Endothelial cell (in vitro differentiated cells): ENCODE data around the gene CLEC4A. TPM values are rescaled to one million over a fixed set of nuclear protein-coding genes. Genes with fewer than 3 reads are reported as not detected.
"Not testable (repeated sequence)": the region's sequence is repeated elsewhere in the genome, so short reads cannot be mapped to it uniquely, and the experiment has no call there.

ENCODE experiments used
- DNase-seq: peaks from one replicate; pipeline ENCODE4 v3.0.0; 2021; ENCODE audit warnings: low spot score
- H3K27ac Mint-ChIP-seq: one replicate; pipeline ENCODE4 v1.8.0; 2021; ENCODE audit warnings: mixed read lengths, inconsistent platforms; ENCODE audit not compliant: unreplicated experiment
- H3K27me3 Mint-ChIP-seq: one replicate; pipeline ENCODE4 v1.8.0; 2021; ENCODE audit warnings: mild to moderate bottlenecking, moderate library complexity, mixed read lengths, inconsistent platforms; ENCODE audit not compliant: unreplicated experiment
- H3K36me3 Mint-ChIP-seq: one replicate; pipeline ENCODE4 v1.8.0; 2021; ENCODE audit warnings: mild to moderate bottlenecking, low read depth, mixed read lengths, inconsistent platforms; ENCODE audit not compliant: unreplicated experiment
- H3K4me1 Mint-ChIP-seq: one replicate; pipeline ENCODE4 v1.8.0; 2021; ENCODE audit warnings: mild to moderate bottlenecking, mixed read lengths, inconsistent platforms; ENCODE audit not compliant: unreplicated experiment
- H3K4me3 Mint-ChIP-seq: one replicate; pipeline ENCODE4 v1.8.0; 2021; ENCODE audit warnings: mild to moderate bottlenecking, mixed read lengths, inconsistent platforms; ENCODE audit not compliant: unreplicated experiment
- H3K9me3 Mint-ChIP-seq: one replicate; pipeline ENCODE4 v1.8.0; 2021; ENCODE audit warnings: mixed read lengths, inconsistent platforms; ENCODE audit not compliant: unreplicated experiment
- total RNA-seq: library from RNA; stranded (reverse); fragmentation: NEBNext Ultra II Directional; extraction: Animal tissue kit (Norgen Biotek cat#: 25700); gene quantifications from one replicate; pipeline ENCODE4 v1.2.1, GENCODE V29; 2021; ENCODE audit not compliant: unreplicated experiment
- TF ChIP-seq, protein P1 (sequence below): fragments of 200-600 bp; sonication (generic); IDR thresholded peaks from one replicate; pipeline ENCODE4 v1.5.0; 2021; ENCODE audit warnings: antibody characterized with exemption; ENCODE audit not compliant: unreplicated experiment

The CLEC4A gene
- total RNA-seq, 1 donor from 2014 or later: 0.82 TPM

DNA sequence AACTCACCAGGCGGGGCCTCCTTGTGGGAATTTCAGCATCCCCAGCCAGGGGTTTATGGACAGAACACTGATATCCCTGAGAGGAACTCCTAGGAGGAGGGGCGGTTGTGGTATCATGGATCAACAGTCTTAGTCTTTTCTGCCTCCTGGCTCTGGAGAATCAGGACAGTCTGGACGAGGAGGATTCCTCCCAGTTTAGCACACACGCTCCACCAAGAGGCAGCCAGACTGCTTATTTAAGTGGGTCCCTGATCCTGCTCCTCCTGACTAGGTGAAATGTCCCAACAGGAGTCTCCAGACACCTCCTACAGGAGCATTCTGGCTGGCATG is 23.0 kb downstream of the CLEC4A start:
- no peak overlapping the region for H3K4me3 Mint-ChIP-seq
- DNase-seq: no peak
- H3K27ac Mint-ChIP-seq: no peak overlapping the region
- TF ChIP-seq, protein P1, sequence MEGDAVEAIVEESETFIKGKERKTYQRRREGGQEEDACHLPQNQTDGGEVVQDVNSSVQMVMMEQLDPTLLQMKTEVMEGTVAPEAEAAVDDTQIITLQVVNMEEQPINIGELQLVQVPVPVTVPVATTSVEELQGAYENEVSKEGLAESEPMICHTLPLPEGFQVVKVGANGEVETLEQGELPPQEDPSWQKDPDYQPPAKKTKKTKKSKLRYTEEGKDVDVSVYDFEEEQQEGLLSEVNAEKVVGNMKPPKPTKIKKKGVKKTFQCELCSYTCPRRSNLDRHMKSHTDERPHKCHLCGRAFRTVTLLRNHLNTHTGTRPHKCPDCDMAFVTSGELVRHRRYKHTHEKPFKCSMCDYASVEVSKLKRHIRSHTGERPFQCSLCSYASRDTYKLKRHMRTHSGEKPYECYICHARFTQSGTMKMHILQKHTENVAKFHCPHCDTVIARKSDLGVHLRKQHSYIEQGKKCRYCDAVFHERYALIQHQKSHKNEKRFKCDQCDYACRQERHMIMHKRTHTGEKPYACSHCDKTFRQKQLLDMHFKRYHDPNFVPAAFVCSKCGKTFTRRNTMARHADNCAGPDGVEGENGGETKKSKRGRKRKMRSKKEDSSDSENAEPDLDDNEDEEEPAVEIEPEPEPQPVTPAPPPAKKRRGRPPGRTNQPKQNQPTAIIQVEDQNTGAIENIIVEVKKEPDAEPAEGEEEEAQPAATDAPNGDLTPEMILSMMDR: no peak
- no peaks in the 10 kb centered on the region for H3K4me1 Mint-ChIP-seq
- peaks cover 8% of the 10 kb centered on the region for H3K9me3 Mint-ChIP-seq
- peaks cover 5% of the 10 kb centered on the region for H3K27me3 Mint-ChIP-seq
- peaks cover 11% of the 10 kb centered on the region for H3K36me3 Mint-ChIP-seq

DNA sequence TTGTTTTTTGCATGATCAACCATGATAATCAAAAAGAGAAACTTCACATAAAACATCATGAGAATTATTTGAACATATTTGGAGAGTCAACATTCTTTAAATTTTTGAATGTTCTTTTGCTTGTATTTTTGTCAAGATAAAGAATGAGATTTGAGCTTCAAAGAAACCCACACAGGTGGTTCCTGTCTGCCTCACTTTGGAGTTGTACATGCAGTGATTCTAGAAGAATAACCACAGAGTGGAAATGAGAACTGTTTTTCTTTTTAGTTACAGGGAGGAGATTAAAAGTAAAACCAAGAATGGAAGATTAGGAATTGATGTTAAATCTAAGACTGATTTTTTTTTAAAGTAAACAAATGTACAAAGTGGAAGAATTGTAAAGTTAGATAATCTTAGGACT is 31.1 kb downstream of the CLEC4A start:
- Mint-ChIP-seq H3K9me3 (no peaks in the 10 kb centered on the region), H3K27ac (no peak overlapping the region), H3K36me3 (no peaks in the 10 kb centered on the region), H3K4me3 (no peak overlapping the region), H3K4me1 (peaks cover 8% of the 10 kb centered on the region), H3K27me3 (no peaks in the 10 kb centered on the region)
- no peak for DNase-seq
- TF ChIP-seq, protein P1: no peak

DNA sequence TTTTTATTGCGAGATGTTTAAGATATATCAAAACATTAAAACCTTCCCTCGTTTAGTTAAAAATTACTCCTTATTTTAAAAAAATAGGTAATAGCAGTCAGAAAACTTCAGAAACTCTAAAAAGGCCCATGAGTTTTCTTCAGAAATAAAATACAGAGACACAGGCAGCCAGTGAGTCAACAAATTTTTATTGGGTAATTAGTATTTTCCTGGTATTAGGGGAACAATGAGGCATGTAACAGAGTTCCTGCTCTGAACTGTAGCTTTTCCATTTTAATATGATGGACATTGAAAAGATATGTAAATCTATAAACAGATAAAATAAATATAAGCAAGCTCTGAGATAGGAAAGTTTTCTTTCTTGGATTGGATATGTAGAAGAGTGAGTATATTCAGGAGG is 33.0 kb downstream of the CLEC4A start:
- Mint-ChIP-seq H3K4me1 (peaks cover 8% of the 10 kb centered on the region), H3K27ac (no peak overlapping the region), H3K27me3 (no peaks in the 10 kb centered on the region), H3K9me3 (no peaks in the 10 kb centered on the region), H3K4me3 (no peak overlapping the region), H3K36me3 (no peaks in the 10 kb centered on the region)
- DNase-seq: no peak
- TF ChIP-seq, protein P1: no peak

DNA sequence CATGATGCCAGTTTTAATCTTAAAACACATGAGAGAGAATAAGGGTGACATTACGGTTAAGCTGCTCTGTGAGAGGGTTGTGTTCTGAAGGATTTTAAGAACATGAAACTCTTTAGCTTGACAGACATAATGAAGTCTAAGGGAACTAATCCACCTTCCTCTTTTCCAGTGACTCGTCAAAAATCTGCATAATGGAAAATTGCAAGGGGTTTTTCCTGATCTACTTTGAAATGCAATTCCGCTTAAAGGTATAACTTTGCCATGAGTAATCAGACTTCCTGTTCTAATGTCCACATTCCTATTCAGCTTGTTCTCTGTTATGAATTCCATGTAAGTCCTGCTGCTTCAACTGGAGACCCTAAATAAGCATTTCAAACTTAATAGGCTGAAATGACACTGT is 33.4 kb downstream of the CLEC4A start, which contains the start of gene ZNF705A:
TSS of gene ZNF705A (plus strand) at position 171 of the 400 bp plus-strand sequence. CDS start 15,611 bp downstream, outside the sequence.
- peaks cover 8% of the 10 kb centered on the region for H3K4me1 Mint-ChIP-seq
- H3K9me3 Mint-ChIP-seq: no peaks in the 10 kb centered on the region
- no peaks in the 10 kb centered on the region for H3K36me3 Mint-ChIP-seq
- no peak within 1 kb of the TSS for H3K4me3 Mint-ChIP-seq
- DNase-seq: no peak
- no peak within 1 kb of the TSS for H3K27ac Mint-ChIP-seq
- TF ChIP-seq, protein P1: no peak
- no peaks in the 10 kb centered on the region for H3K27me3 Mint-ChIP-seq

DNA sequence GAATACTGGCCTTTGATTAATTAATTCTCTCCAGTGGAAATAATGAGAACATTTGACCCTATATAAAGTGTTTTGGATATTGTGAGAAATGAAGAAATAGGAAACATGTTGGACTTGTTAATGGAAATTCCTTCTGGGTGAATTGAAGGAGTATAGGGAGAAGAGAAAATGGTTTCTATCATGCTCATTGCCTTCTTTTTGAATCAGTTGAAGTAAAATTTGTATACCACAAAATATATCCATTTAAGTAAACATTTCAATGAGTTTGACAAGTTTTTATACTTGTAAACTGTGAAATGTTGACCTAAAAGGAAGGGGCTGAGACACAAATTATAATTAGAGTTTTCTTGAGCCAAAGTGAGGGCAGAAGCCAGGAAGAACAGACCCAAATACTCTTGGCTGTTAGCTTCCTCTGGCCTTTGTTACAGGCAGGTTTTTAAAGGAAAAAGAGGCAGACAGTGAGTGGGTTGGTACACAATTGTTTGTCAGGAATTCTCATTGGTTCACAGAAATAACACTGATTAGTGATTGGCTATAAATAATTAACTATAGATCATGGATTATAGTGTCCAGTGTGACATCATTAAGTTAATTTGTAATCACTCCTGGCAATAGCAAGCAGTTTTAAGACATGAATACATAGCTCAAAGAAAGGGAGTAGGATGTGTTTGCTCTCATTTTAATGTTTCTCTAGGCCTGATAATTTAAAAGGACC is 34.2 kb downstream of the CLEC4A start:
- Mint-ChIP-seq H3K27me3 (no peaks in the 10 kb centered on the region), H3K4me3 (no peak overlapping the region), H3K9me3 (no peaks in the 10 kb centered on the region), H3K4me1 (peaks cover 8% of the 10 kb centered on the region), H3K36me3 (no peaks in the 10 kb centered on the region), H3K27ac (no peak overlapping the region)
- DNase-seq: no peak
- TF ChIP-seq, protein P1: no peak

DNA sequence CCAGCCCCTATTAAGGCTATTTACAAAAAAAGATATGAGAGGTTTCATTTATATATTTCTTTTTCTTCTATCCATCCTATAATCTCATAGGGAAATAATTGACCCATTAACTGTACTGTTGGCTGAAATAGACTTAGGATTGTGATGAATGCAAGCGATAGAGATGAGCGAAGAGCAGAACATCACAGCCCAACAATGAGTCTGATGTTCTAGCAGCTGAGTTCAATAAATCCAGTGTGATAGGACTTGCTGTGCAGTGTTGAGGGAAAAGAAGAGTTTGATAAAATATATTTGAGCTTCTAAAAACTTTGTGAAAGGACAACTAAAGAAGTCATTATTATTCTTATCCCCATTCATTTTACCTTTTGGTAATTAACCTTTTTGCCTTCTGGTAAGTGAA is 49.5 kb downstream of the CLEC4A start:
- not testable (repeated sequence) for H3K9me3 Mint-ChIP-seq, H3K27me3 Mint-ChIP-seq, H3K27ac Mint-ChIP-seq, H3K4me3 Mint-ChIP-seq, DNase-seq, H3K4me1 Mint-ChIP-seq, H3K36me3 Mint-ChIP-seq
